KOPT-K1 (cell line): ENCODE data around the gene TAC3.
"Not testable (repeated sequence)": the region's sequence is repeated elsewhere in the genome, so short reads cannot be mapped to it uniquely, and the experiment has no call there.

Experiments used
- H3K27ac ChIP-seq: fragments of 200-600 bp; sonication (generic); 2 replicates; pipeline ENCODE4 v1.5.1; 2016; ENCODE audit warnings: antibody characterized with exemption, mild to moderate bottlenecking, low read depth, low read length; ENCODE audit not compliant: poor library complexity, severe bottlenecking
- H3K36me3 ChIP-seq: fragments of 200-600 bp; sonication (generic); 2 replicates; pipeline ENCODE4 v1.5.1; 2017; ENCODE audit warnings: antibody characterized with exemption, mild to moderate bottlenecking, low read length, moderate library complexity; ENCODE audit not compliant: insufficient read depth
- H3K9me3 ChIP-seq: fragments of 200-600 bp; sonication (generic); 2 replicates; pipeline ENCODE4 v1.5.1; 2017; ENCODE audit warnings: antibody characterized with exemption, low read length, mild to moderate bottlenecking; ENCODE audit not compliant: insufficient read depth, poor library complexity, severe bottlenecking

The TAC3 gene

DNA sequence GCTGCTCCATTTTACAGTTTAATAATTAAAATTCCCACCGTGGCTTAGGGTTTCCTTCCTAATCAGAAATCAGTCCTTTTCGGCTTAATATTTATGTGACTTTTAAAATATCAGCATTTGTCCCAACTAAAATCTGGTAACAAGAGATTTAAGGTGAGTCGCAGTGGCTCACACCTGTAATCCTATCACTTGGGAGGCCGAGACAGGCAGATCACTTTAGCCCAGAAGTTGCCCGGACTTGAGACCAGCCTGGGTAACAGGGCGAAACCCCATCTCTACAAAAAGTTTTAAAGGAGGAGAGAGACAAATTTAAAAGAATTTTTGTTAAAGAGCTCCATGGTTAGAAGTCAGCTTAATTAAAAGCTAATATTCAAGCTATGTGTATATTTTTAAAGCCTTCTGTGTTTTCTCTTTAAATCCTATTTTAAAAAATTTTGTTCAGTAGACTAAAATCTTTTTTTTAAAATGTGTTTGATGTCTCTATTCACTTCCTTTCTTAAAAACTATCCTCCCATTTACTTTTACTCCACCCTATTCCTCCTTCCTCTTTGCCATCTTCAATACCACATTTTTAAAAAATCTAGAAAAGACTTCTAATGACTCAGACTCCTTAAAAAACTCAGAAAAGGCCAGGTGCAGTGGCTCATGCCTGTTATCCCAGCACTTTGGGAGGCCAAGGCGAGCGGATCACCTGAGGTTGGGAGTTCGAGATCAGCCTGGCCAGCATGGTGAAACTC, 3.8 kb upstream of the TAC3 start:
- H3K9me3 ChIP-seq: no peaks in the 10 kb centered on the region
- no peaks in the 10 kb centered on the region for H3K36me3 ChIP-seq
- H3K27ac ChIP-seq: no peak overlapping the region

DNA sequence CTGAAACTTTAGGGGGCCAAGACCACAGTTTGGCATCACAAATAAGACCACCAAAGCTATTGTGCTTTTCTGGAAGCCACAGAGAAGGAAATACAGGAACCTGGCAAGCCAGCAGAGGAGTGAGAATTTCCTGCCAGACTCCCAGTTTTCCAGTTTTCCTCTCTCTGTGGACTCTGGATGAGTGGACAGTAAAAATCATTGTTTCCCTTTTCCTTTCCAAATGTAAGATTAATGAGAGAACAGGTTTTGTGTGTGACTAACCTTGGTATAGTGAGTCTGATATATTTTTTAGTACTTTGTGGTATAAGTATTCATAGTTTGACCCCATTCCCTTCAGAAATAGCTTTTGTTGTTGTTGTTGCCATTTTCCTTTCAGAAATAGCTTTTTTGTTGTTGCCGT, 2.6 kb upstream of the TAC3 start:
- no peaks in the 10 kb centered on the region for H3K9me3 ChIP-seq
- no peak overlapping the region for H3K27ac ChIP-seq
- H3K36me3 ChIP-seq: no peaks in the 10 kb centered on the region

GRCh38 chr12:57018353-57018752, 2.0 kb upstream of the TAC3 start:
- H3K36me3 ChIP-seq, H3K9me3 ChIP-seq, H3K27ac ChIP-seq: not testable (repeated sequence)

DNA sequence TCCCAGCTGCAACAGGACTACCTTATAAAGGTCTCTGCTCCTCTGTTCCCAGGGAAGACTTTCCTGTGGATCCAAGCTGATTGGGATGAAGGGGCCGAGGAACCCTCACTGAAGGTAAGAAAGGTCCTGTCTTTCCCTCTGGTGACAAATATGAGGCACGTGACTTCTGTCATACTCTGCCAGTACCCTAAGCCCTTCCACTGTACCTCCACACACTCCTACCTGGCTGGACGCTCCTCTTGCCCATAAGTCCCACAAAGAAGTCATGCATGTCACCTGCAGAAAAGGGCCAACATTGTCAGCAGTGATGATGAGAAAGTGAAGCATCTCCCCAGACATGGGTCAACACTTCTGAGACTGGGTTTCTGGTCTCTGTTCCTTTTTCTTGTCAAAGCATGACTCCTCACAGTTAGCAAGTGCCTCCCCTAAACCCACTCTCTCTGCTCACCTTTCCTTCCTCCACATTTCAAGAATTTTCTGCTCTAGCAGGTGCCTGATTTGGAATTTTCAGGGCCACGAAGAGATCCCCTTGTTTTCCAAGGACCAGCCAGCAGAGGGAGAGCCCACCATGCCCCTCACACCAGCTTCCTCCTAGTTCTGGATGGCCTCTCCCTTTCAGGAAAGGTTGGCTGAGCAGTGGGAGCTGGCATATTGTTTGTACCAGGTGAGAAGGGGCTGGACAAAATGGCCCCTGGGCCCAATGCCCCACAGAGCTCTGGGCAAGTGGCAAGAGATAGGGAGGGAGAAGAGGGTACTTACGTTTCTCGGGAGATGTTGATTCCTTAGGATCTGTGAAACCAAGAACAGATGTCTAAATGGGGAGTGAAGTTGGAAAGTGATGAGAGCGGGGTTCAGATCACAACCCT, 3.5 kb downstream of the TAC3 start:
- H3K9me3 ChIP-seq: no peaks in the 10 kb centered on the region
- H3K36me3 ChIP-seq: no peaks in the 10 kb centered on the region
- H3K27ac ChIP-seq: no peak overlapping the region

- no peaks in the 10 kb centered on the region for H3K9me3 ChIP-seq
- no peaks in the 10 kb centered on the region for H3K36me3 ChIP-seq
- H3K27ac ChIP-seq: peak overlapping the region; percentile 18
Observed at GRCh38 chr12:57011438-57012424, 4.6 kb downstream of the TAC3 start.

- Histone ChIP-seq H3K36me3 (no peaks in the 10 kb centered on the region), H3K9me3 (no peaks in the 10 kb centered on the region), H3K27ac (peak overlapping the region; percentile 18)
Observed at GRCh38 chr12:57010627-57011247, 5.6 kb downstream of the TAC3 start.

DNA sequence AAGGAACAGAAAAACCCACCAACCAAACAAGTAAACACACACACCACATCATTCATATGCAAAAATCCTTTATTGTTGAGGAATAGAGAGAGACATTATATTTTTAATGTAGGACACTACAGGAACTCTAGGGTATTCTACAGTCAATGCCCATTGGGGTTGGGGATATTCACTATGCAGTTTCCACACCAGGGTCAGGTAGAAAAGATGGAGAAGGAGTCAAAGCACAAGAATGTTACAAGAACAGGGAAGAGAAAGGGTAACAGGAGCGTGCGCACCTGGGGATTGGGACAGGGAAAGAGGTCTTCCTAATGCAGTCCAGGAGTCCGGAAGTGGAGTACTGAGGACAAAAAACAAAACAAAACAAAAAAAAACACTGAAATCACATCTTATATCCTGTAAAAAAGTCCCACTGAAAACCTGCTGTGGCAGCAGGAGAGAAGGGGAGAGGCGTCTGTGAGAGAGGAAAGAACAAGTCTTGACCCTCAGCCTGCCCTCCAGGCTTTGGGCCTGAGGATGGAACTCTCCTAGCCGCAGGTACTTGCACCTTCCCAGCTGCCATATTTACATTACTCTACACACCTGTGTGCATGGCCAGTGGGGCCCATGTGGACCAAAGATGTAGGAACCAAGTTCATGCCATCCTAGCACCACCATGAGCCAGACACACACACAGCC, 6.2 kb downstream of the TAC3 start:
- no peaks in the 10 kb centered on the region for H3K9me3 ChIP-seq
- no peak overlapping the region for H3K27ac ChIP-seq
- no peaks in the 10 kb centered on the region for H3K36me3 ChIP-seq

DNA sequence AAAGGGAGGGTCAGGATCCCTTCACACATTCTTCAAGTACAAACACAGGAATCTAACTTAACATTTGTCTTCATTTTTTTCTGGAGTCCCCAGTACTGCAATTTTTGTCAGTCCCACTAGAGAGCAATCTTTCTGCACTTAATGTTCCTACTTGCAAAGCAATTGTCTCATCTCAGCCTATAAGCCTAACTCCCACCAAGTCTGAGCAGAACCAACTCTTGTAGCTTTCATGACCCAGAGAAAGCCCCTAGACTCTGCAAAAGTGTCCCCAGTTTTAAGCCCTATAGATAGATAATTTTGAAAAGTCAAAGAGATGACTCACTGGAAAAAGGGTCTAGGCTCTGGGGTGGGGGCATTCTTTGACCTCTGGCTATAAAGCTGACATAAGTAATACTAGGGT, 8.2 kb downstream of the TAC3 start:
- Histone ChIP-seq H3K27ac (no peak overlapping the region), H3K36me3 (peaks cover 17% of the 10 kb centered on the region), H3K9me3 (no peaks in the 10 kb centered on the region)

DNA sequence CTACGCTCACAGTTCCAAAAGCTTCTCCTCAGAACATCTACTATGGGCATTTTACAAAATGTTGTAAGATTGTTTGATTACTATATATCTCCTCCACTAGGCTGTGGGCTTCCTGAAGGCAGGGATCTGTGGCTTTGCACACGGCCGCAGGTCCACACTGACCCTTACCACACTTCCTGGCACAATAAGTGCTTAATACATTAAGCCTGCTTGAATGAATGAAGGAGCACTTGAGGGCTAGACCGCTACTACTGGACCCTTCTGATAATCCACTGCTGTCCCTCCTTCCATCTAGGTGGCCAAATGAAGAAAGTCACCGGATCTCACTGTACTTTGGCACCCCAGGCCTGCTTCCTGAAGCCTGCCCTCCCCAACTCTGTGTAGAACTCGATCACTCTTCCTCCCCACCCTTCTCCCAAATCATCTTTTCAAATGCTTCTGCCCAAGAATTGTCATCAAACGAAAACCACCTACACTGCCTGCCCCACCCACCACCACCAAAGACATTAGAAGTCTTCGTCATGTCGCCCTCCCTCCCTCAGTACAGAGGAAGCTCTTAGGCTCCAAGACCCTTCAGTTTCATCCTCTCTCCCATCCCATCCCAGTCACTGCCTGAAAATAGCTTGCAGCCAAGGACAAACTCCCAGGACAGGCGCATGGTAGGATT, 9.4 kb downstream of the TAC3 start:
- peak overlapping the region; percentile 20 for H3K27ac ChIP-seq
- H3K36me3 ChIP-seq: peaks cover 29% of the 10 kb centered on the region
- no peaks in the 10 kb centered on the region for H3K9me3 ChIP-seq

DNA sequence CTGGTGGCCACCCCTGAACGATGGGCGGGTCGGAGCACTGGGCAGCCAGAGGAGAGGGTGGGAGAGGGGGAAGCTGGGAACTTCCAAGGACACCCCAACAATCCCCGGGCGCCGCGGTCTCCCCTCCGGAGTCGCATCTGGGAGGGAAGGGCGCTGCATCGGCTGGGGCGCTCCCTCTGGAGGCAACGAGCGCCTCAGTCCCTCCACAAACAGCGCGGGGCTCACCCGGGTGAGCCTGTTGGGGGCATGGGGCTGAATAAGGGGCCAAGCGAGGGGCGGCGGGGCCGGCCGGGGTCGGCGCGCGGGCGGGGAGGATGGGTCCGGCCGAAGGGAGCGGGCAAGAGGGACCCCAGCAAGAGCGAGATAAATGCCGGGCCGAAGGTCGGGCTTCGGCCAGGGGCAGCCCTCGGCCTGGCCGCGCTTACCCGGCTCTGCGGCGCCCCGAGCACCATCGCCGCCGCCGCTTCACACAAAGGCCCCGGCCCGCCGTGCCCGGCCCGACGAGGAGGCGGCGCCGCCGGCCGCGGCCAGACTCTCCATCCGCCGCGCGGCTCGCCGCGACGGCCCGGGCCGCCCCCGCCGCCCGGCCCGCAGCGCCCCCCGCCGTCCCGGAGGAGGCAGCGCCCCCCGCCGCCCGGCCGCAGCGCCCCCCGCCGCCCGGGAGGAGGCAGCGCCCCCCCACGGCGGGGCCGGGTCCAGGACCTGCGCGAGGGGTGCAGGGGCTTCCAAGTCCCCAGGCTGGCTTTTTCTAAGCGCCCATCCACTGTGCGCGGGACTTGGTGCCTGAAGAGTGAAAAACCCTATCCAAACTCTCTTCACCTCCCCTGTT, 10.1 kb downstream of the TAC3 start, which contains the start of gene ZBTB39:
Gene ZBTB39 (minus strand): TSS at position 567 of the 829 bp plus-strand sequence. CDS start 1,629 bp downstream, outside the sequence.
- Histone ChIP-seq H3K9me3 (no peaks in the 10 kb centered on the region), H3K27ac (peak within 1 kb of the TSS; percentile 63), H3K36me3 (peaks cover 37% of the 10 kb centered on the region)

GRCh38 chr12:57004651-57005050, 11.7 kb downstream of the TAC3 start:
- Histone ChIP-seq H3K9me3 (no peaks in the 10 kb centered on the region), H3K27ac (no peak overlapping the region), H3K36me3 (peaks cover 52% of the 10 kb centered on the region)

- peaks cover 63% of the 10 kb centered on the region for H3K36me3 ChIP-seq
- no peaks in the 10 kb centered on the region for H3K9me3 ChIP-seq
- H3K27ac ChIP-seq: no peak overlapping the region
Observed at GRCh38 chr12:57003395-57003794, 12.9 kb downstream of the TAC3 start.

DNA sequence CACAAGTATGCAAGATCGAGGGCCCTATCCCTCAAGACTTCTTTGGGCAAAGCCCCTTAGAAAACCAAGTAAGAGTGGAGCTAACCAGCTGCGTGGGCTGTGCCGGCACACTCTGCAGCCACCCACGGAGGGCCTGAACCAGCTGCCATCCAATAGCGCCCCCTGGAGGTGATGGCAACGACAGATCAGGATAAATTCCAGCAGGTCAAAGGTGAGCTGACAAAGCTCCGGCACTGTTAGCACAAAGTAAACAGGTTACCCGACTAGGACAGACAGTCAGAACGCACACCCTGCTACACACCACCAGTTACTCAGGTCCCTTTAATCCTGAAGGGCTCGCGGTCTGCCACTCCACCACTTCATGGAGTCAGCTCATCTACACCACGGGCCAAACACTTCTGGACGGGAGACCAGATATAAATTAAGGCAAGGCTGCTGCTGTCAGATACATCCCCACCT, 14.9 kb downstream of the TAC3 start:
- peaks cover 75% of the 10 kb centered on the region for H3K36me3 ChIP-seq

More for the DNA sequence above, 14.9 kb downstream of the TAC3 start:
- Histone ChIP-seq H3K9me3 (no peaks in the 10 kb centered on the region), H3K27ac (no peak overlapping the region)
